ENCODE measurements around the gene POU2F1. TPM values are rescaled to one million over a fixed set of nuclear protein-coding genes. Genes with fewer than 3 reads are reported as not detected.

The POU2F1 gene
- total RNA-seq, 2 experiments from 2014 or later: 18.7 to 52.3 TPM

DNA sequence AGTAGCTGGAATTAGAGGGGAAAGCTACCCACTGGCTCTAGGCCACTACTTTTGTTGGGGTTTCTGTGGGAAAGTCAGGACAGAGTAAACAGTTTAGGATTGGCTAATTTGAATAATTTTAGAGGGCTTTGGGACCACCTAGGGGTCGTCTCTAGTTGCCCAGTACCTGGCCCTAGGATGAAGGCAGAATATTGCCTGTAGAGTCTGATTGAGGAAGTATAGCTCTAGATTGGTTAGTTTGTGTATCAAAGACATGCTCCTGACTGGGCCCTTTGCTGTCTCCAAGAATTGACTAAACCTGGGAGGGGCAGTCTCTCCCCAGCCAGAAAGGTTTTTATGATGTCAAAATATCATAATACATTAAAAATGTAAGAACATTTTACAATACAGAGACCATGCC, 142.0 kb downstream of the POU2F1 start:
- TF ChIP-seq, protein P1, sequence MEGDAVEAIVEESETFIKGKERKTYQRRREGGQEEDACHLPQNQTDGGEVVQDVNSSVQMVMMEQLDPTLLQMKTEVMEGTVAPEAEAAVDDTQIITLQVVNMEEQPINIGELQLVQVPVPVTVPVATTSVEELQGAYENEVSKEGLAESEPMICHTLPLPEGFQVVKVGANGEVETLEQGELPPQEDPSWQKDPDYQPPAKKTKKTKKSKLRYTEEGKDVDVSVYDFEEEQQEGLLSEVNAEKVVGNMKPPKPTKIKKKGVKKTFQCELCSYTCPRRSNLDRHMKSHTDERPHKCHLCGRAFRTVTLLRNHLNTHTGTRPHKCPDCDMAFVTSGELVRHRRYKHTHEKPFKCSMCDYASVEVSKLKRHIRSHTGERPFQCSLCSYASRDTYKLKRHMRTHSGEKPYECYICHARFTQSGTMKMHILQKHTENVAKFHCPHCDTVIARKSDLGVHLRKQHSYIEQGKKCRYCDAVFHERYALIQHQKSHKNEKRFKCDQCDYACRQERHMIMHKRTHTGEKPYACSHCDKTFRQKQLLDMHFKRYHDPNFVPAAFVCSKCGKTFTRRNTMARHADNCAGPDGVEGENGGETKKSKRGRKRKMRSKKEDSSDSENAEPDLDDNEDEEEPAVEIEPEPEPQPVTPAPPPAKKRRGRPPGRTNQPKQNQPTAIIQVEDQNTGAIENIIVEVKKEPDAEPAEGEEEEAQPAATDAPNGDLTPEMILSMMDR (conservative IDR thresholded peaks at IDR 0.05; ENCODE audit: low read length): no peak
- TF ChIP-seq EZH2phosphoT487 (IDR thresholded peaks at IDR 0.05; ENCODE audit: borderline replicate concordance, low read depth, low read length): no peak
- Histone ChIP-seq H2AFZ (ENCODE audit: low read length) (peak overlapping the region; percentile 33; the same call in 1 of the 2 replicates), H3K4me3 (ENCODE audit: low read depth, low read length, poor library complexity, severe bottlenecking) (peak overlapping the region; percentile 61), H3K79me2 (ENCODE audit: insufficient read depth, low read depth, low read length) (peaks cover 82% of the 10 kb centered on the region), H3K27ac (ENCODE audit: low read depth, low read length, poor library complexity, severe bottlenecking) (peak overlapping the region; percentile 100), H3K4me1 (ENCODE audit: insufficient read depth, low read length, poor library complexity, severe bottlenecking) (peaks cover 70% of the 10 kb centered on the region), H3K4me2 (ENCODE audit: low read length) (peak overlapping the region; percentile 95), H4K20me1 (ENCODE audit: insufficient read depth, low read length) (no peaks in the 10 kb centered on the region), H3K9me2 (ENCODE audit: insufficient read depth, low read length) (no peaks in the 10 kb centered on the region), H3K9me3 (ENCODE audit: low read length) (no peaks in the 10 kb centered on the region), H3K36me3 (ENCODE audit: insufficient read depth, low read length) (peaks cover 24% of the 10 kb centered on the region)
- CTCF ChIA-PET (ENCODE audit: unreplicated experiment): interaction anchor here (0.9 kb wide), 1 partner anchor 142 kb away, joined by 3 read pairs; the partner anchor contains the start of gene POU2F1
- POLR2A ChIA-PET: interaction anchor here (0.5 to 2.3 kb wide), 19 partner anchors 11 to 1730 kb away, joined by 3 to 19 read pairs (median 4); no protein-coding TSS in a partner anchor
- no TSS peak for BruUV-seq (replicated peaks)
- intact Hi-C loops (cut with micrococcal nuclease; ENCODE audit: unreplicated experiment): no loop called here
- DNase-seq (ENCODE audit: low spot score): peak; percentile 39

GRCh38 chr1:167364826-167365225, 144.1 kb downstream of the POU2F1 start:
- H3K36me3 ChIP-seq (ENCODE audit: insufficient read depth, low read length): peaks cover 41% of the 10 kb centered on the region
- no peak overlapping the region for H2AFZ ChIP-seq (ENCODE audit: low read length)
- H3K79me2 ChIP-seq (ENCODE audit: insufficient read depth, low read depth, low read length): peaks cover 75% of the 10 kb centered on the region
- ChIA-PET CTCF (ENCODE audit: unreplicated experiment) (no interaction called here), POLR2A (interaction anchor here (0.6 to 1.5 kb wide), 7 partner anchors 9 to 137 kb away, joined by 3 to 8 read pairs (median 3); no protein-coding TSS in a partner anchor)
- H3K4me3 ChIP-seq (ENCODE audit: low read depth, low read length, poor library complexity, severe bottlenecking): no peak overlapping the region
- H3K4me2 ChIP-seq (ENCODE audit: low read length): peak overlapping the region; percentile 6; the same call in 1 of the 2 replicates
- TF ChIP-seq, protein P1 (conservative IDR thresholded peaks at IDR 0.05; ENCODE audit: low read length): no peak
- TF ChIP-seq EZH2phosphoT487 (IDR thresholded peaks at IDR 0.05; ENCODE audit: borderline replicate concordance, low read depth, low read length): no peak
- intact Hi-C loops (cut with micrococcal nuclease; ENCODE audit: unreplicated experiment): no loop called here
- no peak for DNase-seq (ENCODE audit: low spot score)
- no TSS peak for BruUV-seq (replicated peaks)
- H3K9me3 ChIP-seq (ENCODE audit: low read length): no peaks in the 10 kb centered on the region
- no peaks in the 10 kb centered on the region for H3K9me2 ChIP-seq (ENCODE audit: insufficient read depth, low read length)
- H3K27ac ChIP-seq (ENCODE audit: low read depth, low read length, poor library complexity, severe bottlenecking): no peak overlapping the region
- peaks cover 48% of the 10 kb centered on the region for H3K4me1 ChIP-seq (ENCODE audit: insufficient read depth, low read length, poor library complexity, severe bottlenecking)
- H4K20me1 ChIP-seq (ENCODE audit: insufficient read depth, low read length): no peaks in the 10 kb centered on the region

DNA sequence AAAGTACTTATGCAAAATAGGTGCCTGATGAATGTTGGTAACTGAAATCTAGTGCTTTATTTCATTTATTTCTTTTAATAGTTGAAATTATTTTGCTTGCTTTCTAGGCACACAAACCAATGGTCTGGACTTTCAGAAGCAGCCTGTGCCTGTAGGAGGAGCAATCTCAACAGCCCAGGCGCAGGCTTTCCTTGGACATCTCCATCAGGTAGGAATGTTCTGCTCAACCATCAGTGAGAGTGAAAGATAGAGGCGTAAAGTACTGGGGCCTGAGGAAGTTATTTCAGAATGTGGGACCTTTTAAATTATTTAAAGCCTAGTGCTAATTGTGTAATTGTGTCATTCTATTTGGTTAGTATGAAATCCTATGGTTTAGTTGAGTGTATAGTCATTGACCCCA, 144.7 kb downstream of the POU2F1 start:
- no peak overlapping the region for H3K4me3 ChIP-seq (ENCODE audit: low read depth, low read length, poor library complexity, severe bottlenecking)
- ChIA-PET CTCF (ENCODE audit: unreplicated experiment) (no interaction called here), POLR2A (interaction anchor here (0.5 to 1.5 kb wide), 10 partner anchors 8 to 145 kb away, joined by 3 to 8 read pairs (median 4); partner anchors contain the start of gene POU2F1)
- TF ChIP-seq, protein P1 (conservative IDR thresholded peaks at IDR 0.05; ENCODE audit: low read length): peak; percentile 30; the same call in 1 of the 2 replicates
- no peak for TF ChIP-seq EZH2phosphoT487 (IDR thresholded peaks at IDR 0.05; ENCODE audit: borderline replicate concordance, low read depth, low read length)
- peaks cover 43% of the 10 kb centered on the region for H3K4me1 ChIP-seq (ENCODE audit: insufficient read depth, low read length, poor library complexity, severe bottlenecking)
- H4K20me1 ChIP-seq (ENCODE audit: insufficient read depth, low read length): no peaks in the 10 kb centered on the region
- H3K79me2 ChIP-seq (ENCODE audit: insufficient read depth, low read depth, low read length): peaks cover 69% of the 10 kb centered on the region
- no peaks in the 10 kb centered on the region for H3K9me2 ChIP-seq (ENCODE audit: insufficient read depth, low read length)
- intact Hi-C loops (cut with micrococcal nuclease; ENCODE audit: unreplicated experiment): no loop called here
- no peaks in the 10 kb centered on the region for H3K9me3 ChIP-seq (ENCODE audit: low read length)
- no peak for DNase-seq (ENCODE audit: low spot score)
- H3K27ac ChIP-seq (ENCODE audit: low read depth, low read length, poor library complexity, severe bottlenecking): no peak overlapping the region
- peaks cover 44% of the 10 kb centered on the region for H3K36me3 ChIP-seq (ENCODE audit: insufficient read depth, low read length)
- no peak overlapping the region for H2AFZ ChIP-seq (ENCODE audit: low read length)
- peak overlapping the region; percentile 6; the same call in 1 of the 2 replicates for H3K4me2 ChIP-seq (ENCODE audit: low read length)
- BruUV-seq (replicated peaks): no TSS peak
